Hepatocyte (in vitro differentiated cells): ENCODE measurements around the gene CLBA1. TPM values are rescaled to one million over a fixed set of nuclear protein-coding genes. Genes with fewer than 3 reads are reported as not detected.

Source experiments
- DNase-seq: peaks from one replicate; pipeline ENCODE4 v3.0.0-alpha.2; 2016; ENCODE audit warnings: low spot score
- H2AFZ ChIP-seq: fragments of 200-600 bp; sonication (generic); 2 replicates; pipeline ENCODE4 v1.6.0; 2016; ENCODE audit warnings: antibody characterized with exemption, mild to moderate bottlenecking
- H3K27ac ChIP-seq: fragments of 200-600 bp; sonication (generic); 2 replicates; pipeline ENCODE4 v1.5.1; 2016; ENCODE audit warnings: mild to moderate bottlenecking
- H3K27me3 ChIP-seq: fragments of 200-600 bp; sonication (generic); 2 replicates; pipeline ENCODE4 v1.6.1; 2016
- H3K36me3 ChIP-seq: fragments of 200-600 bp; sonication (generic); replicated peaks from 2 replicates; pipeline ENCODE4 v1.5.1; 2016; ENCODE audit warnings: low read depth; ENCODE audit not compliant: insufficient read depth
- H3K4me1 ChIP-seq: fragments of 200-600 bp; sonication (generic); 2 replicates; pipeline ENCODE4 v1.5.1; 2016; ENCODE audit warnings: mild to moderate bottlenecking, moderate library complexity; ENCODE audit not compliant: insufficient read depth
- H3K4me2 ChIP-seq: fragments of 200-600 bp; sonication (generic); 2 replicates; pipeline ENCODE4 v1.6.0; 2016
- H3K4me3 ChIP-seq: fragments of 200-600 bp; sonication (generic); 2 replicates; pipeline ENCODE4 v1.5.1; 2016; ENCODE audit warnings: mild to moderate bottlenecking
- H3K79me2 ChIP-seq: fragments of 200-600 bp; sonication (generic); 2 replicates; pipeline ENCODE4 v1.6.0; 2017; ENCODE audit warnings: mild to moderate bottlenecking
- H3K9me2 ChIP-seq: fragments of 200-600 bp; sonication (generic); replicated peaks from 2 replicates; pipeline ENCODE4 v1.6.0; 2017; ENCODE audit warnings: mild to moderate bottlenecking; ENCODE audit not compliant: insufficient read depth
- H3K9me3 ChIP-seq: fragments of 200-600 bp; sonication (generic); 2 replicates; pipeline ENCODE4 v1.5.1; 2016; ENCODE audit warnings: low read depth, mild to moderate bottlenecking
- H4K20me1 ChIP-seq: fragments of 200-600 bp; sonication (generic); 2 replicates; pipeline ENCODE4 v1.6.0; 2016; ENCODE audit warnings: mild to moderate bottlenecking; ENCODE audit not compliant: insufficient read depth, poor library complexity, severe bottlenecking
- CTCF ChIP-seq: fragments of 200-600 bp; sonication (generic); IDR thresholded peaks from 2 replicates; pipeline ENCODE4 v1.5.1; 2016; ENCODE audit warnings: antibody characterized with exemption, mild to moderate bottlenecking; ENCODE audit not compliant: poor library complexity
- EZH2 ChIP-seq: fragments of 200-600 bp; sonication (generic); IDR thresholded peaks from 2 replicates; pipeline ENCODE4 v1.6.1; 2016; ENCODE audit warnings: antibody characterized with exemption, mild to moderate bottlenecking, borderline replicate concordance
- EZH2phosphoT487 ChIP-seq: fragments of 200-600 bp; sonication (generic); IDR thresholded peaks from one replicate; pipeline ENCODE4 v1.6.1; 2018; ENCODE audit warnings: antibody characterized with exemption, mild to moderate bottlenecking, low read depth, moderate library complexity; ENCODE audit not compliant: unreplicated experiment, severe bottlenecking
- WGBS: methylation state at CpG from one replicate; pipeline ENCODE4 v1.1.6; 2016; ENCODE audit warnings: low lambda C conversion rate; ENCODE audit errors: missing lambda C conversion rate; 5-methylcytosine and 5-hydroxymethylcytosine counted together
- polyA plus RNA-seq: library from polyadenylated mRNA; unstranded; fragments of >200 nt; fragmentation: Nextera tagmentation; extraction: Ambion mirVana; gene quantifications from 2 replicates; pipeline ENCODE4 v1.2.1, GENCODE V29; 2016
- total RNA-seq: library from RNA; depleted of rRNA; stranded (reverse); fragments of >200 nt; gene quantifications from 2 replicates; pipeline ENCODE4 v1.2.3, GENCODE V29; 2014

The CLBA1 gene
- total and polyA plus RNA-seq, 2 experiments from 2014 or later: 6.4 to 9.3 TPM

DNA sequence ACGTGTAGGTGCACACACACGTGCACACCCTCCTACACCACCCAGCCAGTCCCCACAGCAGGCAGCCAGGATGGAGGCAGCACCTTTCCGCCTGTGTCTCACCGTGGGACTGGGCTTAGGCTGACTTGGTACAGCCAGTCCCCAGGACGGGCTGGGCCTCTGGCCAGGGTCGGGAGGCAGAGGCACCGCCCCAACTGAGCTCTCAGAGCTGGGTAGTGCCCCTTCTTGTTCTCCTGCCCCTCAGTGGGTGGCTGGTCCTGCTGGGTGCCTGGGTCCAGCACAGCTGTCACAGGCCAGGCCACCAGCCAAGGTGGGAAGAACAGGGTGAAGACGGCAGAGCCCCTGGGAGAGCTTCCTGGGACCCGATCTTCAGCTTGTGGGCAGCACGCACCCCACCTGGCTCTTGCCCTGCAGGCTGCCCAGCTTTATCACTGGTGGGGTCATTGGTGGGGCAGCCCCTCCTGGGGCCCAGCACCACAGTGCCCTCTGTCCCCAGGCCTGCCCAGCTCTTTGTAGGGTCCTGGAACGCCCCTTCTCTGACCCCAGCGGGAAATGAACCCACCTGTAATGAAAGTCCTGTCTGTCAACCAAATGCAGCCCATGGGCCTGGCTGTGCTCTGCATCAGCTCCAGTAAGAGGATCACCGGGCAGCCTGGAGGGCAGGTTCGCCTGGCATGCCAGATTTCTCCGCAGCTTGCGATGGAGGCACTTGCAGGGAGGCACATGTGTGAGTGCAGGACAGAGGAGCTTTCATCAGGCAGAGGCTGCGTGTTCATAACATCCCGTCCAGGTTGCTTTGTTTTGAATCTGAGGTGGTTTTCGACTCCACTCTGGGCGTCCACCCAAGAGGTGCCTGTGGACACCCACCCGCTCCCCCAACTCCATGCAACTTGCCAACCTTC lies 20.6 kb downstream of the CLBA1 start:
- Histone ChIP-seq H3K9me3 (no peaks in the 10 kb centered on the region), H4K20me1 (no peaks in the 10 kb centered on the region), H3K4me3 (no peak overlapping the region), H3K79me2 (peaks cover 21% of the 10 kb centered on the region), H3K4me1 (no peaks in the 10 kb centered on the region), H3K4me2 (no peak overlapping the region), H3K36me3 (no peaks in the 10 kb centered on the region), H3K9me2 (no peaks in the 10 kb centered on the region), H2AFZ (no peak overlapping the region), H3K27me3 (no peaks in the 10 kb centered on the region), H3K27ac (no peak overlapping the region)
- WGBS: 94% methylated on average over 21 of the region's 21 CpGs
- TF ChIP-seq EZH2phosphoT487: no peak
- TF ChIP-seq CTCF: no peak
- TF ChIP-seq EZH2: no peak
- DNase-seq: no peak

GRCh38 chr14:105006831-105007592 lies 21.4 kb downstream of the CLBA1 start:
- H3K4me1 ChIP-seq: no peaks in the 10 kb centered on the region
- H4K20me1 ChIP-seq: no peaks in the 10 kb centered on the region
- no peaks in the 10 kb centered on the region for H3K27me3 ChIP-seq
- no peaks in the 10 kb centered on the region for H3K36me3 ChIP-seq
- no peak overlapping the region for H3K4me2 ChIP-seq
- DNase-seq: no peak
- 93% methylated on average over 21 of the region's 21 CpGs for WGBS
- H3K79me2 ChIP-seq: peaks cover 29% of the 10 kb centered on the region
- H2AFZ ChIP-seq: no peak overlapping the region
- H3K27ac ChIP-seq: no peak overlapping the region
- H3K9me3 ChIP-seq: no peaks in the 10 kb centered on the region
- TF ChIP-seq EZH2 (no peak), EZH2phosphoT487 (no peak), CTCF (no peak)
- H3K4me3 ChIP-seq: no peak overlapping the region
- no peaks in the 10 kb centered on the region for H3K9me2 ChIP-seq

DNA sequence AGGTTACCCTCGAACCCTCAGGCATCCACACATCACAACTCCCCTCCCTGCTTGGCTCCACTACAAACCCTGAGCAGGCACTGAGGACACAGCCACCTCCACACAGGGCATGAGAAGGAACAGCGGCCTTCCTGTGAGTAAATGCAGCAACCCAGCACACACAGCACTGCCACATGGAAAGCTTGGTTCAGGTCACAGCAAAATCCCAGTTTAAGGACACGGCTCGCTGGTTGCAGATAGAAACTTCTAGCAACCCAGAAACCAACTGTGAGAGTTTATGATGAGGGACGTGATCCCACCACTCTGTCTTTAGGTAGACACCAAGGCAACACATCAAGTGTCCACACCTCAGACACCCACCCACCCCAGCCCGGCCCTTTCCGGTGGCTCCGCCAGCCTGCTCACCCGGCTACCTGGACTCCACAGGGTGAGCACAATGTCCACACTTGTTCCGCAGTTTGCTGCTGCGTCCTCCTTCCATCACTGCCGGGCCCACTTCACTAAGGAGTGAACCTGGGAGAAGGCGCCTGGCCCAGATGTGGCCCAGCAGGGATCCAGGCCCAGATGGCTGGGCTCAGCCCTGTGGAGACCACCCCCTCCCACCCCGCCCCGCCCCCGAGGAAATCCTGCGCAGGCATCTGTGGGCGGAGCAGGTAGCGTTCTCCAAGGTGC lies 22.1 kb downstream of the CLBA1 start:
- Histone ChIP-seq H4K20me1 (no peaks in the 10 kb centered on the region), H3K9me2 (no peaks in the 10 kb centered on the region), H3K4me3 (no peak overlapping the region), H3K79me2 (peaks cover 37% of the 10 kb centered on the region), H2AFZ (no peak overlapping the region), H3K9me3 (no peaks in the 10 kb centered on the region), H3K4me2 (no peak overlapping the region), H3K36me3 (no peaks in the 10 kb centered on the region), H3K27ac (no peak overlapping the region), H3K27me3 (no peaks in the 10 kb centered on the region), H3K4me1 (no peaks in the 10 kb centered on the region)
- TF ChIP-seq EZH2phosphoT487 (no peak), CTCF (no peak)
- no peak for DNase-seq
- 98% methylated on average over 13 of the region's 19 CpGs for WGBS
